Mammary epithelial cell (primary cell): Measurements from ENCODE around the gene ZNF202.

Source experiments
- EZH2 ChIP-seq: IDR thresholded peaks from 2 replicates; pipeline ENCODE4 v1.6.1; 2012; ENCODE audit warnings: low read length, inconsistent platforms, borderline replicate concordance
- TF ChIP-seq, protein P1 (sequence below), 2 donors: IDR thresholded peaks in 1 of 2; conservative IDR thresholded peaks in 1 of 2; 2 replicates each; pipeline ENCODE4 v1.5.1; 2011 to 2012; ENCODE audit warnings: inconsistent platforms in 2 of 2, low read length in 2 of 2, mild to moderate bottlenecking in 2 of 2, control low read depth in 1 of 2, low read depth in 1 of 2; ENCODE audit not compliant: insufficient read depth in 1 of 2; ENCODE audit errors: extremely low read depth in 1 of 2

DNA sequence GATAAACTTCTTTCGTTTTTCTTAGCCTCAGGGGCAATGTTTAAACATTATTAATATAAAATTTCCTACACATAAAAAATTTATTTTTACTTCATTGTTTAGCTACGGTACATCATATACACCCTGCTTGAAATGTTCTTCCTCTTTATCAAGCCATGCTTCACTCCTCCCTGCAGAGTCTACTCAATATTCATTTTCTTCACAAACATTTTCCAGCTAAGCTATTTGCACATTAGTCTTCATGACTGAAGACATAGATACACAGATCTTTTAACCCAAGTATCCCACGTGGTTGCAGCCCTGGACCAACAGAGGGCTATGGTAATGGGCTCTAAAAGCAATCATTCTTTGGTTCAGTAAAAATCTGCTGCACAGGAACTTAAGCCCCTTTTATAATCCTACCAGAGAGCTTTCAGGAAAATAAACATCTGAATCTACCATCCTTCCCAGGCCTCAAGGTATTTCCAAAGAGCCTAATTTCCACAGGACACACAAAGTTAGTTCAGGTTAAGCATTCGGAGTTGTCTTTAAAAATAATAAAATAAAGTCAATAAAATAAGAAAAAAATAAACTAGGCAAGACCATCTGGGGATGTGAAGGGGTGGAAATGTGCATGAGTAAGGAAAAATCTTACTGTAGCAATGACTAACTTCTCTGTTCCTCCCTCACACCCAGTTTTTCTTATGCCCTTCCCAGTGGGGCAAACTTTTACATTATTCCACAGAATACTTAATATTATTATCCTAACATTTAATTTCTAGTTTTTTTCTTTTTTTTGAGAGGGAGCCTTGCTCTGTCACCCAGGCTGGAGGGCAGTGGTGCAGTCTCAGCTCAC is 34.5 kb upstream of the ZNF202 start:
- TF ChIP-seq, protein P1, sequence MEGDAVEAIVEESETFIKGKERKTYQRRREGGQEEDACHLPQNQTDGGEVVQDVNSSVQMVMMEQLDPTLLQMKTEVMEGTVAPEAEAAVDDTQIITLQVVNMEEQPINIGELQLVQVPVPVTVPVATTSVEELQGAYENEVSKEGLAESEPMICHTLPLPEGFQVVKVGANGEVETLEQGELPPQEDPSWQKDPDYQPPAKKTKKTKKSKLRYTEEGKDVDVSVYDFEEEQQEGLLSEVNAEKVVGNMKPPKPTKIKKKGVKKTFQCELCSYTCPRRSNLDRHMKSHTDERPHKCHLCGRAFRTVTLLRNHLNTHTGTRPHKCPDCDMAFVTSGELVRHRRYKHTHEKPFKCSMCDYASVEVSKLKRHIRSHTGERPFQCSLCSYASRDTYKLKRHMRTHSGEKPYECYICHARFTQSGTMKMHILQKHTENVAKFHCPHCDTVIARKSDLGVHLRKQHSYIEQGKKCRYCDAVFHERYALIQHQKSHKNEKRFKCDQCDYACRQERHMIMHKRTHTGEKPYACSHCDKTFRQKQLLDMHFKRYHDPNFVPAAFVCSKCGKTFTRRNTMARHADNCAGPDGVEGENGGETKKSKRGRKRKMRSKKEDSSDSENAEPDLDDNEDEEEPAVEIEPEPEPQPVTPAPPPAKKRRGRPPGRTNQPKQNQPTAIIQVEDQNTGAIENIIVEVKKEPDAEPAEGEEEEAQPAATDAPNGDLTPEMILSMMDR (conservative IDR thresholded peaks at IDR 0.05 in 1 of 2, IDR thresholded peaks at IDR 0.05 in 1 of 2; ENCODE audit: extremely low read depth in 1 of 2, insufficient read depth in 1 of 2, low read depth in 1 of 2, low read length in 2 of 2), result no peak
- TF ChIP-seq EZH2, result no peak
